Measurements from ENCODE around the gene TYMP. TPM values are rescaled to one million over a fixed set of nuclear protein-coding genes. Genes with fewer than 3 reads are reported as not detected.

Gene TYMP
- total RNA-seq, 1 donor from 2014 or later, result 151 TPM

GRCh38 chr22:50490531-50491308 lies 39.1 kb downstream of the TYMP start:
- intact Hi-C loops (cut with DNase I), result no loop called here
- no peak for TF ChIP-seq CTCF (IDR thresholded peaks at IDR 0.05)
- ATAC-seq, result peak; percentile 34 to 49
- Histone ChIP-seq H3K27ac (no peak overlapping the region), H3K4me3 (no peak overlapping the region), H3K36me3 (no peaks in the 10 kb centered on the region), H3K27me3 (ENCODE audit: low read depth) (peaks cover 12% of the 10 kb centered on the region), H3K4me1 (no peaks in the 10 kb centered on the region), H3K9me3 (no peaks in the 10 kb centered on the region)
- peak; percentile 67 for DNase-seq

GRCh38 chr22:50489363-50490243 lies 40.2 kb downstream of the TYMP start:
- DNase-seq (no peak), ATAC-seq (no peak)
- TF ChIP-seq CTCF (IDR thresholded peaks at IDR 0.05), result no peak
- no peak overlapping the region for H3K4me3 ChIP-seq
- no peaks in the 10 kb centered on the region for H3K36me3 ChIP-seq
- no peak overlapping the region for H3K27ac ChIP-seq
- H3K4me1 ChIP-seq, result no peaks in the 10 kb centered on the region
- no peaks in the 10 kb centered on the region for H3K9me3 ChIP-seq
- H3K27me3 ChIP-seq (ENCODE audit: low read depth), result peaks cover 12% of the 10 kb centered on the region
- intact Hi-C loops (cut with DNase I), result no loop called here

- no peak for TF ChIP-seq CTCF (IDR thresholded peaks at IDR 0.05)
- H3K27me3 ChIP-seq (ENCODE audit: low read depth), result peaks cover 18% of the 10 kb centered on the region
- DNase-seq (no peak), ATAC-seq (no peak)
- no peaks in the 10 kb centered on the region for H3K36me3 ChIP-seq
- no peaks in the 10 kb centered on the region for H3K9me3 ChIP-seq
- no peaks in the 10 kb centered on the region for H3K4me1 ChIP-seq
- H3K27ac ChIP-seq, result no peak overlapping the region
- H3K4me3 ChIP-seq, result no peak overlapping the region
- intact Hi-C loops (cut with DNase I), result no loop called here
These were observed 40.9 kb downstream of the TYMP start for GRCh38 chr22:50488886-50489285.

GRCh38 chr22:50488006-50488677 lies 41.7 kb downstream of the TYMP start:
- ATAC-seq (no peak), DNase-seq (no peak)
- Histone ChIP-seq H3K4me1 (no peaks in the 10 kb centered on the region), H3K27me3 (ENCODE audit: low read depth) (peaks cover 26% of the 10 kb centered on the region), H3K4me3 (no peak overlapping the region), H3K27ac (no peak overlapping the region), H3K36me3 (no peaks in the 10 kb centered on the region), H3K9me3 (no peaks in the 10 kb centered on the region)
- intact Hi-C loops (cut with DNase I), result no loop called here
- no peak for TF ChIP-seq CTCF (IDR thresholded peaks at IDR 0.05)

- Histone ChIP-seq H3K4me3 (no peak overlapping the region), H3K4me1 (peaks cover 5% of the 10 kb centered on the region), H3K27me3 (ENCODE audit: low read depth) (peaks cover 32% of the 10 kb centered on the region), H3K36me3 (no peaks in the 10 kb centered on the region), H3K9me3 (no peaks in the 10 kb centered on the region), H3K27ac (no peak overlapping the region)
- TF ChIP-seq CTCF (IDR thresholded peaks at IDR 0.05), result no peak
- intact Hi-C loops (cut with DNase I), result no loop called here
- no peak for ATAC-seq
- DNase-seq, result no peak
These were observed 42.4 kb downstream of the TYMP start for GRCh38 chr22:50487290-50488005.

All from lower lobe of right lung (tissue), 2 donors.